Adrenal gland (tissue), 12 donors: ENCODE measurements around the gene RCBTB1. TPM values are rescaled to one million over a fixed set of nuclear protein-coding genes. Genes with fewer than 3 reads are reported as not detected.

Experiments
- DNase-seq, 7 donors: peaks; one replicate each; pipeline ENCODE4 v3.0.0-alpha.2; 2019 to 2020
- H3K27ac ChIP-seq, 5 donors: fragments of 200-600 bp; sonication (generic) in 4 of 5; 1 replicate in 3 of 5; 2 replicates in 2 of 5; pipeline versions ENCODE4 v1.5.1 to v1.8.0; 2016 to 2020; ENCODE audit warnings: mild to moderate bottlenecking in 1 of 5
- H3K27me3 ChIP-seq: fragments of 200-600 bp; 2 replicates; pipeline ENCODE4 v1.8.0; 2021
- H3K36me3 ChIP-seq, 2 donors: fragments of 200-600 bp; replicated peaks in 1 of 2; 1 replicate in 1 of 2; 2 replicates in 1 of 2; pipeline versions ENCODE4 v1.5.1 to v1.8.0; 2018 to 2022
- H3K4me1 ChIP-seq, 2 donors: fragments of 200-600 bp; replicated peaks in 1 of 2; 1 replicate in 1 of 2; 2 replicates in 1 of 2; pipeline versions ENCODE4 v1.5.1 to v1.8.0; 2018 to 2021
- H3K4me3 ChIP-seq, 4 donors: fragments of 200-600 bp; sonication (generic) in 3 of 4; one replicate each; pipeline ENCODE4 v1.5.1; 2016 to 2018
- H3K9me3 ChIP-seq, 3 donors: fragments of 200-600 bp; sonication (generic) in 1 of 3; replicated peaks in 1 of 3; 1 replicate in 2 of 3; 2 replicates in 1 of 3; pipeline versions ENCODE4 v1.5.1 to v1.8.0; 2016 to 2021
- POLR2A ChIP-seq, 2 donors: fragments of 450-650 bp; IDR thresholded peaks; one replicate each; pipeline ENCODE4 v1.6.1; 2017; ENCODE audit warnings: antibody characterized with exemption in 2 of 2, mild to moderate bottlenecking in 2 of 2, moderate library complexity in 1 of 2
- WGBS, 4 donors: extraction: QIAGEN DNeasy Blood & Tissue Kit in 2 of 4; methylation state at CpG; one replicate each; pipeline versions ENCODE4 v1.1.5 to v1.1.7; 2013 to 2017; 5-methylcytosine and 5-hydroxymethylcytosine counted together
- intact Hi-C, 2 donors: fragments of 100-400 bp; cut with DNase I; formaldehyde crosslinking; loops; one replicate each; pipeline versions ENCODE4 v1.14.1 to v1.15.0; 2022 to 2023
- polyA plus RNA-seq, 3 donors: library from polyadenylated mRNA; stranded (reverse); fragments of 200-250 nt in 2 of 3; fragments of 350-450 nt in 1 of 3; fragmentation: Illumina TruSeq in 1 of 3; extraction: RNeasy Lipid Tissue Mini Kit (QIAGEN cat#74804) in 1 of 3; gene quantifications; one replicate each; pipeline ENCODE4 v1.2.3, GENCODE V29; 2013 to 2014
- total RNA-seq, 9 donors: library from RNA; depleted of rRNA in 4 of 9; stranded (reverse); fragments of >200 nt in 4 of 9; fragments of 120-200 nt in 1 of 9; fragmentation: NEBNext Ultra II Directional in 1 of 9; extraction: Animal tissue kit (Norgen Biotek cat#: 25700) in 1 of 9; gene quantifications; one replicate each; pipeline versions ENCODE4 v1.1.0 to v1.2.4, GENCODE V29; 2013 to 2023
- TF ChIP-seq, protein P1 (sequence below), 6 experiments: fragments of 450-650 bp in 4 of 6; fragments of 200-600 bp in 2 of 6; sonication (generic) in 1 of 6; IDR thresholded peaks; 1 replicate in 5 of 6; 2 replicates in 1 of 6; pipeline versions ENCODE4 v1.5.1 to v1.8.0; 2016 to 2021; ENCODE audit warnings: antibody characterized with exemption in 6 of 6, mild to moderate bottlenecking in 2 of 6, moderate library complexity in 1 of 6
- donor health status: healthy with polysubstance abuse.
- donor health status: Bipolar disorder and iron deficiency.
- donor health status: DM: yes; HTN: yes; CAD: no.
- donor health status: DM: no; HTN: no; CAD: no.
- donor health status: DM: no; HTN: no; CAD: no.
- donor health status: DM: yes; HTN: yes; CAD: no.

The RCBTB1 gene
- total and polyA plus RNA-seq, 12 donors: 11.7 to 87.5 (median 29.4) TPM

GRCh38 chr13:49532593-49532992 is 52.8 kb downstream of the RCBTB1 start:
- WGBS, 4 donors: 82 to 96% (median 87%) methylated on average over 1 of the region's 1 CpG
- Histone ChIP-seq H3K4me1 (peaks cover 0 to 11% of the 10 kb centered on the region in 2 donors), H3K36me3 (peaks cover 0 to 7% of the 10 kb centered on the region in 2 donors), H3K9me3 (no peaks in the 10 kb centered on the region), H3K27me3 (no peaks in the 10 kb centered on the region), H3K27ac (no peak overlapping the region), H3K4me3 (no peak overlapping the region)
- DNase-seq: no peak
- intact Hi-C loops: no loop called here
- TF ChIP-seq POLR2A (IDR thresholded peaks at IDR 0.05): no peak
- TF ChIP-seq, protein P1, sequence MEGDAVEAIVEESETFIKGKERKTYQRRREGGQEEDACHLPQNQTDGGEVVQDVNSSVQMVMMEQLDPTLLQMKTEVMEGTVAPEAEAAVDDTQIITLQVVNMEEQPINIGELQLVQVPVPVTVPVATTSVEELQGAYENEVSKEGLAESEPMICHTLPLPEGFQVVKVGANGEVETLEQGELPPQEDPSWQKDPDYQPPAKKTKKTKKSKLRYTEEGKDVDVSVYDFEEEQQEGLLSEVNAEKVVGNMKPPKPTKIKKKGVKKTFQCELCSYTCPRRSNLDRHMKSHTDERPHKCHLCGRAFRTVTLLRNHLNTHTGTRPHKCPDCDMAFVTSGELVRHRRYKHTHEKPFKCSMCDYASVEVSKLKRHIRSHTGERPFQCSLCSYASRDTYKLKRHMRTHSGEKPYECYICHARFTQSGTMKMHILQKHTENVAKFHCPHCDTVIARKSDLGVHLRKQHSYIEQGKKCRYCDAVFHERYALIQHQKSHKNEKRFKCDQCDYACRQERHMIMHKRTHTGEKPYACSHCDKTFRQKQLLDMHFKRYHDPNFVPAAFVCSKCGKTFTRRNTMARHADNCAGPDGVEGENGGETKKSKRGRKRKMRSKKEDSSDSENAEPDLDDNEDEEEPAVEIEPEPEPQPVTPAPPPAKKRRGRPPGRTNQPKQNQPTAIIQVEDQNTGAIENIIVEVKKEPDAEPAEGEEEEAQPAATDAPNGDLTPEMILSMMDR (IDR thresholded peaks at IDR 0.05): no peak

DNA sequence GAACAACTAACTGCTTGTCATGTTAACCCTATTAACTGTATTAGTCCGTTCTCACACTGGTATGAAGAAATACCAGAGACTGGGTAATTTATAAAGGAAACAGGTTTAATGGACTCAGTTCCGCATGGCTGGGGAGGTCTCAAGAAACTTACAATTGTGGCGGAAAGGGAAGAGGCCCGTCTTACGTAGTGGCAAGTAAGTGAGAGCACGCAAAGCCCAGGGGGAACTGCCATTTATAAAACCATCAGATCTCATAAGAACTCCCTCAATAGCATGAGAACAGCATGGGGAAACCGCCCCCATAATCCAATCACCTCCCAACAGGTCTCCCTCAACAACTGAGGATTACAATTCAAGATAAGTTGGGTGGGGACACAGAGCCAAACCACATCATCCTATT is 54.9 kb downstream of the RCBTB1 start:
- Histone ChIP-seq H3K36me3 (peaks cover 0 to 7% of the 10 kb centered on the region in 2 donors), H3K4me1 (peaks cover 0 to 22% of the 10 kb centered on the region in 2 donors)
- intact Hi-C loops: no loop called here

GRCh38 chr13:49528161-49528560 is 57.2 kb downstream of the RCBTB1 start:
- Histone ChIP-seq H3K4me1 (peaks cover 0 to 22% of the 10 kb centered on the region in 2 donors), H3K4me3 (no peak overlapping the region), H3K36me3 (peaks cover 0 to 11% of the 10 kb centered on the region in 2 donors), H3K9me3 (no peaks in the 10 kb centered on the region), H3K27ac (peak overlapping the region in 2 of 5 donors; percentile 21 to 43), H3K27me3 (no peaks in the 10 kb centered on the region)
- 53 to 83% (median 74%) methylated on average over 1 of the region's 1 CpG for WGBS, 4 donors
- DNase-seq: no peak
- no peak for TF ChIP-seq POLR2A (IDR thresholded peaks at IDR 0.05)
- TF ChIP-seq, protein P1 (IDR thresholded peaks at IDR 0.05): no peak
- intact Hi-C loops: no loop called here

More for the DNA sequence above, 54.9 kb downstream of the RCBTB1 start:
- TF ChIP-seq, protein P1 (IDR thresholded peaks at IDR 0.05): no peak
- TF ChIP-seq POLR2A (IDR thresholded peaks at IDR 0.05): no peak
- 74 to 89% (median 81%) methylated on average over 7 of the region's 7 CpGs for WGBS, 4 donors
- no peak overlapping the region for H3K4me3 ChIP-seq
- H3K9me3 ChIP-seq: no peaks in the 10 kb centered on the region
- H3K27me3 ChIP-seq: no peaks in the 10 kb centered on the region
- DNase-seq: peak in 3 of 7 donors; percentile 25 to 40 (median 27)
- peak overlapping the region in 1 of 5 donors; percentile 38 for H3K27ac ChIP-seq

DNA sequence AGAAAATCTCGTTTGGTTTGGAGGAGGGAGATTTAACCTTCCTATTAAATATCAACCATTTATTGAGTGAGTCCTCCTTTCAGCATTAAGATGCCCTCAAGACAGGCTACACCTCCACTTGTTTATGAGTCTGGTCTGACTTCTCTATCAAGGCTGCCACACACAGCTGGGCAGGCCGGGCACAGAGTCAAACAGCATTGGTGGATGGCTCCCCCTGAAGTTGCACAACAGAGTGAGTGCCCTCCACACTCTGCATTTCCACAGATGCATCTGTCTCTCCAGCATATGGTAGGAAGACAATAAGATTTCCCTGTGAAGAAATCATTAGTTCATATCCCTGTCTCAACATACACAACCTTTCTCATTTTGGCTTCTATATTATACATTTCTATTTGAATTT is 58.2 kb downstream of the RCBTB1 start:
- H3K9me3 ChIP-seq: no peaks in the 10 kb centered on the region
- TF ChIP-seq POLR2A (IDR thresholded peaks at IDR 0.05): no peak
- TF ChIP-seq, protein P1 (IDR thresholded peaks at IDR 0.05): no peak
- DNase-seq: peak; percentile 32 to 72 (median 60)
- intact Hi-C loops: no loop called here
- no peaks in the 10 kb centered on the region for H3K27me3 ChIP-seq
- H3K27ac ChIP-seq: peak overlapping the region in 1 of 5 donors; percentile 43
- no peak overlapping the region for H3K4me3 ChIP-seq
- 14 to 48% (median 36%) methylated on average over 2 of the region's 2 CpGs for WGBS, 4 donors
- H3K4me1 ChIP-seq: peaks cover 0 to 22% of the 10 kb centered on the region in 2 donors
- H3K36me3 ChIP-seq: peaks cover 0 to 13% of the 10 kb centered on the region in 2 donors
